CD14-positive monocyte (primary cell): Measurements from ENCODE around the gene ACBD6. TPM values are rescaled to one million over a fixed set of nuclear protein-coding genes. Genes with fewer than 3 reads are reported as not detected.

Experiments
- DNase-seq, 3 donors: peaks; one replicate each; pipeline ENCODE4 v3.0.0-alpha.2; 2011 to 2022
- H2AFZ ChIP-seq: 2 replicates; pipeline ENCODE4 v1.6.0; 2012; ENCODE audit warnings: mild to moderate bottlenecking, low read depth, low read length, inconsistent platforms; ENCODE audit not compliant: insufficient read depth, poor library complexity, severe bottlenecking
- H3K27ac ChIP-seq, 2 donors: 1 replicate in 1 of 2; 2 replicates in 1 of 2; pipeline ENCODE4 v1.5.1; 2012 to 2013; ENCODE audit warnings: low read length in 2 of 2, control low read depth in 1 of 2, inconsistent platforms in 1 of 2, low read depth in 1 of 2, mild to moderate bottlenecking in 1 of 2
- H3K27me3 ChIP-seq, 2 donors: one replicate each; pipeline versions ENCODE4 v1.6.0 to v1.6.1; 2011 to 2013; ENCODE audit warnings: low read length in 2 of 2; ENCODE audit not compliant: control insufficient read depth in 2 of 2, insufficient read depth in 2 of 2
- H3K36me3 ChIP-seq, 2 donors: replicated peaks in 1 of 2; 1 replicate in 1 of 2; 2 replicates in 1 of 2; pipeline versions ENCODE4 v1.5.1 to v1.6.1; 2012 to 2013; ENCODE audit warnings: low read length in 2 of 2, control low read depth in 1 of 2, inconsistent platforms in 1 of 2, mild to moderate bottlenecking in 1 of 2; ENCODE audit not compliant: insufficient read depth in 2 of 2, control insufficient read depth in 1 of 2
- H3K4me1 ChIP-seq, 2 donors: 1 replicate in 1 of 2; 2 replicates in 1 of 2; pipeline versions ENCODE4 v1.5.1 to v1.6.1; 2012 to 2013; ENCODE audit warnings: low read length in 2 of 2, control low read depth in 1 of 2, inconsistent platforms in 1 of 2, mild to moderate bottlenecking in 1 of 2, moderate library complexity in 1 of 2; ENCODE audit not compliant: insufficient read depth in 2 of 2, control insufficient read depth in 1 of 2
- H3K4me2 ChIP-seq: replicated peaks from 2 replicates; pipeline ENCODE3; 2012; ENCODE audit warnings: low read length, moderate library complexity, mild to moderate bottlenecking; ENCODE audit not compliant: poor library complexity, severe bottlenecking; ENCODE audit errors: extremely low read depth
- H3K4me3 ChIP-seq, 3 experiments: fragments of 200-600 bp in 1 of 3; sonication (generic) in 1 of 3; replicated peaks in 1 of 3; 1 replicate in 2 of 3; 2 replicates in 1 of 3; pipeline ENCODE4 v1.5.1; 2011 to 2013; ENCODE audit warnings: low read length in 3 of 3, mild to moderate bottlenecking in 3 of 3, control low read depth in 2 of 3, low read depth in 2 of 3, inconsistent platforms in 1 of 3, moderate library complexity in 1 of 3
- H3K79me2 ChIP-seq: 2 replicates; pipeline ENCODE4 v1.6.0; 2012; ENCODE audit warnings: mild to moderate bottlenecking, control low read depth, inconsistent platforms, low read length, moderate library complexity; ENCODE audit not compliant: insufficient read depth
- H3K9ac ChIP-seq: 2 replicates; pipeline ENCODE4 v1.6.0; 2017; ENCODE audit warnings: low read length, mild to moderate bottlenecking; ENCODE audit not compliant: insufficient read depth, poor library complexity, severe bottlenecking
- H3K9me3 ChIP-seq, 2 donors: replicated peaks in 1 of 2; 1 replicate in 1 of 2; 2 replicates in 1 of 2; pipeline versions ENCODE4 v1.5.1 to v1.6.1; 2012 to 2013; ENCODE audit warnings: low read length in 2 of 2, control low read depth in 1 of 2; ENCODE audit not compliant: control insufficient read depth in 1 of 2, insufficient read depth in 1 of 2
- H4K20me1 ChIP-seq: 2 replicates; pipeline ENCODE4 v1.6.0; 2012; ENCODE audit warnings: mild to moderate bottlenecking, low read length, control low read depth, moderate library complexity; ENCODE audit not compliant: insufficient read depth
- H3K27ac Mint-ChIP-seq, 7 donors: one replicate each; pipeline ENCODE4 v1.8.0; 2020; ENCODE audit warnings: mild to moderate bottlenecking in 7 of 7, mixed read lengths in 7 of 7, moderate library complexity in 6 of 7, inconsistent platforms in 2 of 7
- H3K27me3 Mint-ChIP-seq, 3 donors: one replicate each; pipeline ENCODE4 v1.8.0; 2021 to 2022; ENCODE audit warnings: low read depth in 3 of 3, mild to moderate bottlenecking in 3 of 3, mixed read lengths in 3 of 3, moderate library complexity in 3 of 3, inconsistent platforms in 1 of 3
- H3K36me3 Mint-ChIP-seq, 2 donors: one replicate each; pipeline ENCODE4 v1.8.0; 2020; ENCODE audit warnings: mixed read lengths in 2 of 2, inconsistent platforms in 1 of 2, mild to moderate bottlenecking in 1 of 2
- H3K4me1 Mint-ChIP-seq: one replicate; pipeline ENCODE4 v1.8.0; 2020; ENCODE audit warnings: mild to moderate bottlenecking, mixed read lengths
- H3K4me3 Mint-ChIP-seq, 2 donors: one replicate each; pipeline ENCODE4 v1.8.0; 2020; ENCODE audit warnings: mild to moderate bottlenecking in 2 of 2, mixed read lengths in 2 of 2, moderate library complexity in 1 of 2
- H3K9me3 Mint-ChIP-seq, 7 donors: one replicate each; pipeline ENCODE4 v1.8.0; 2020 to 2022; ENCODE audit warnings: mixed read lengths in 7 of 7, mild to moderate bottlenecking in 6 of 7, moderate library complexity in 6 of 7, inconsistent platforms in 2 of 7
- CTCF ChIP-seq: fragments of 200-600 bp; IDR thresholded peaks from one replicate; pipeline ENCODE4 v1.8.0; 2022; ENCODE audit warnings: antibody characterized with exemption, mild to moderate bottlenecking
- WGBS: methylation state at CpG from one replicate; pipeline ENCODE4 v1.1.5; 2013; ENCODE audit warnings: missing lambda C conversion rate; ENCODE audit not compliant: insufficient coverage; 5-methylcytosine and 5-hydroxymethylcytosine counted together
- intact Hi-C, 2 donors: fragments of 100-400 bp; cut with micrococcal nuclease; formaldehyde crosslinking; loops; one replicate each; pipeline versions ENCODE4 v1.15.0 to v1.15.1; 2023
- polyA plus RNA-seq, 3 donors: library from polyadenylated mRNA; depleted of rRNA in 1 of 3; unstranded in 2 of 3; stranded (reverse) in 1 of 3; fragments of 300-500 nt in 2 of 3; fragments of >200 nt in 1 of 3; fragmentation: Illumina TruSeq in 2 of 3; gene quantifications; 1 replicate in 2 of 3; 2 replicates in 1 of 3; pipeline ENCODE4 v1.2.3, GENCODE V29; 2012 to 2021

ACBD6 gene
- polyA plus RNA-seq, 3 donors: 19.3 to 35.3 (median 19.7) TPM

GRCh38 chr1:180527101-180527669, 24.8 kb upstream of the ACBD6 start:
- no peaks in the 10 kb centered on the region for H3K36me3 Mint-ChIP-seq
- no peak overlapping the region for H3K4me3 ChIP-seq
- H3K4me3 Mint-ChIP-seq: no peak overlapping the region
- H3K36me3 ChIP-seq: no peaks in the 10 kb centered on the region
- peaks cover 5 to 8% of the 10 kb centered on the region in 2 donors for H3K4me1 ChIP-seq
- intact Hi-C loops: no loop called here
- no peaks in the 10 kb centered on the region for H3K9me3 ChIP-seq
- no peak for TF ChIP-seq CTCF
- no peak overlapping the region for H3K9ac ChIP-seq
- no peak for DNase-seq
- no peaks in the 10 kb centered on the region for H3K9me3 Mint-ChIP-seq
- H3K79me2 ChIP-seq: no peaks in the 10 kb centered on the region
- H2AFZ ChIP-seq: no peak overlapping the region
- peaks cover 0 to 4% (median 0%) of the 10 kb centered on the region in 3 donors for H3K27me3 Mint-ChIP-seq
- H3K4me2 ChIP-seq: no peak overlapping the region
- no peak overlapping the region for H3K27ac ChIP-seq
- no peak overlapping the region for H3K27ac Mint-ChIP-seq
- no peaks in the 10 kb centered on the region for H4K20me1 ChIP-seq
- H3K4me1 Mint-ChIP-seq: peaks cover 10% of the 10 kb centered on the region
- WGBS: 100% methylated on average over 4 of the region's 5 CpGs
- no peaks in the 10 kb centered on the region for H3K27me3 ChIP-seq

GRCh38 chr1:180525715-180526039, 23.3 kb upstream of the ACBD6 start:
- H4K20me1 ChIP-seq: no peaks in the 10 kb centered on the region
- 0% methylated on average over 1 of the region's 2 CpGs for WGBS
- H3K4me1 ChIP-seq: peaks cover 5 to 8% of the 10 kb centered on the region in 2 donors
- H3K9me3 Mint-ChIP-seq: no peaks in the 10 kb centered on the region
- H3K36me3 ChIP-seq: no peaks in the 10 kb centered on the region
- no peak overlapping the region for H3K4me2 ChIP-seq
- H3K9ac ChIP-seq: no peak overlapping the region
- H3K27ac ChIP-seq: no peak overlapping the region
- H3K4me1 Mint-ChIP-seq: peaks cover 10% of the 10 kb centered on the region
- intact Hi-C loops: no loop called here
- peak overlapping the region in 1 of 2 donors; percentile 80 for H3K4me3 Mint-ChIP-seq
- no peak overlapping the region for H3K4me3 ChIP-seq
- H3K27me3 ChIP-seq: no peaks in the 10 kb centered on the region
- H3K9me3 ChIP-seq: no peaks in the 10 kb centered on the region
- H3K36me3 Mint-ChIP-seq: no peaks in the 10 kb centered on the region
- no peak for TF ChIP-seq CTCF
- peak overlapping the region; percentile 23 for H2AFZ ChIP-seq
- no peak overlapping the region for H3K27ac Mint-ChIP-seq
- H3K27me3 Mint-ChIP-seq: peaks cover 0 to 4% (median 1%) of the 10 kb centered on the region in 3 donors
- DNase-seq: no peak
- H3K79me2 ChIP-seq: no peaks in the 10 kb centered on the region
